WERI-Rb-1 (cell line): ENCODE measurements around the gene BCL6.

Experiments
- DNase-seq: peaks from one replicate; pipeline ENCODE4 v3.0.0-alpha.2; 2020
- H3K27ac ChIP-seq: fragments of 250-450 bp; sonication (Bioruptor Pico); 2 replicates; pipeline ENCODE4 v1.5.1; 2020; ENCODE audit warnings: mild to moderate bottlenecking, moderate library complexity
- H3K27me3 ChIP-seq: fragments of 250-450 bp; sonication (Bioruptor Pico); 2 replicates; pipeline ENCODE4 v1.5.1; 2021; ENCODE audit warnings: mild to moderate bottlenecking, low read depth, moderate library complexity; ENCODE audit not compliant: insufficient read depth, severe bottlenecking
- H3K36me3 ChIP-seq: fragments of 250-450 bp; sonication (Bioruptor Pico); 2 replicates; pipeline ENCODE4 v1.5.1; 2020; ENCODE audit warnings: mild to moderate bottlenecking, moderate library complexity
- H3K4me3 ChIP-seq: 2 replicates; pipeline ENCODE4 v1.5.1; 2011; ENCODE audit warnings: low read depth, mild to moderate bottlenecking, control low read depth, low read length
- H3K9me3 ChIP-seq: fragments of 250-450 bp; sonication (Bioruptor Pico); 2 replicates; pipeline ENCODE4 v1.5.1; 2021; ENCODE audit warnings: mild to moderate bottlenecking, moderate library complexity; ENCODE audit not compliant: severe bottlenecking
- CTCF ChIP-seq: IDR thresholded peaks from 2 replicates; pipeline ENCODE4 v1.5.1; 2011; ENCODE audit warnings: low read depth, mild to moderate bottlenecking, control low read depth, inconsistent platforms, low read length

Gene BCL6

DNA sequence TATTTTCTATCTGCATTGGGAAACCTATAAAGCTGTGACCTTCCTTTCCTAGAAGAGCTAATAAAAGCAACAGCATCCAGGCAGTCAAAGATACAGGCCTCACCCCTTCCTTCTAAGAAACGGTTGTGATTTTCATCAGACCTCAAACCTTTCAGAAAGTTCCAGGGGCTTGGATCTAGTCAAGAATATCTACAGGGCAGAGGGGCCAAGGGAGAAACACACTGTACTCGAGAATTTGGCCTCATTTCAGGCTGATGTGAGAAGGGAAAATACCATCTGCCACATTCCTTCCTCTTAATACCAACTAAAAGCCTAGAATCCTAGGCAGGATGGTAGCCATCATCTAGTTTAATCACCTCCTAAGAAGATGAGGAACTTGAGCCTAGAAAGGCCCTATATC, 24.5 kb upstream of the BCL6 start:
- H3K27ac ChIP-seq: no peak overlapping the region

GRCh38 chr3:187767266-187768012, 22.2 kb upstream of the BCL6 start:
- no peak for TF ChIP-seq CTCF
- no peak for DNase-seq
- H3K27ac ChIP-seq: no peak overlapping the region
- no peaks in the 10 kb centered on the region for H3K9me3 ChIP-seq
- H3K4me3 ChIP-seq: no peak overlapping the region
- H3K27me3 ChIP-seq: no peaks in the 10 kb centered on the region
- H3K36me3 ChIP-seq: no peaks in the 10 kb centered on the region

More for the DNA sequence above, 24.5 kb upstream of the BCL6 start:
- H3K36me3 ChIP-seq: no peaks in the 10 kb centered on the region
- H3K4me3 ChIP-seq: no peak overlapping the region
- no peak for TF ChIP-seq CTCF
- H3K27me3 ChIP-seq: no peaks in the 10 kb centered on the region
- no peak for DNase-seq
- no peaks in the 10 kb centered on the region for H3K9me3 ChIP-seq

DNA sequence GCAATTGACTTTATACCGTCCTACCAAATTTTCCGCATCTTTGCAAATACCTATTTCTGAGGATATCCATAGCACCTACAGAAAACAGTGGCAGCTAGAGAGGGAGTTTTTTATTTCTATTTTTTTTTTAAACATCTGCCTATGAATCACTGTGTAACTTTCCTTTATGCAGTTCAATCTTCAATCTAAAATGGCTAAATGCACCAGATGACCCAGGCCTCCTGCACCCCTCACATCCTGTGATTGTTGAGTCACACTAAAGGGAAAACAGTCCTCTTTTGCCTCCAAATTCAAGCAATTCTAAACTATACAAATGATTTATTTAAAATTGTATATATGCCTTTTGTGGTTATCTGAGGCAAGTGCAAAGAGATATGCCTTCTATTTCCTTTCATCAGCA, 20.1 kb upstream of the BCL6 start:
- no peak overlapping the region for H3K27ac ChIP-seq
- H3K36me3 ChIP-seq: no peaks in the 10 kb centered on the region
- no peak overlapping the region for H3K4me3 ChIP-seq
- no peak for DNase-seq
- H3K27me3 ChIP-seq: no peaks in the 10 kb centered on the region
- TF ChIP-seq CTCF: no peak
- no peaks in the 10 kb centered on the region for H3K9me3 ChIP-seq

- TF ChIP-seq CTCF: no peak
- no peaks in the 10 kb centered on the region for H3K9me3 ChIP-seq
- DNase-seq: no peak
- no peak overlapping the region for H3K4me3 ChIP-seq
- no peaks in the 10 kb centered on the region for H3K27me3 ChIP-seq
- H3K27ac ChIP-seq: no peak overlapping the region
- H3K36me3 ChIP-seq: no peaks in the 10 kb centered on the region
Measured at GRCh38 chr3:187763850-187764648, 18.8 kb upstream of the BCL6 start.

- Histone ChIP-seq H3K36me3 (no peaks in the 10 kb centered on the region), H3K27me3 (no peaks in the 10 kb centered on the region), H3K27ac (no peak overlapping the region), H3K9me3 (no peaks in the 10 kb centered on the region), H3K4me3 (no peak overlapping the region)
- no peak for DNase-seq
- no peak for TF ChIP-seq CTCF
Measured at GRCh38 chr3:187762792-187763191, 17.5 kb upstream of the BCL6 start.
